GM18870 (cell line): Measurements from ENCODE around the gene KLHDC9.

Experiments used
- ATAC-seq: cut with Tn5 transposase; IDR thresholded peaks from one replicate; pipeline ENCODE4 v1.9.1; 2021; ENCODE audit warnings: moderate library complexity; ENCODE audit not compliant: unreplicated experiment

The KLHDC9 gene

GRCh38 chr1:161076410-161076809 lies 21.8 kb upstream of the KLHDC9 start:
- no peak for ATAC-seq

GRCh38 chr1:161077426-161077825 lies 20.7 kb upstream of the KLHDC9 start:
- no peak for ATAC-seq

GRCh38 chr1:161079436-161080110 lies 18.6 kb upstream of the KLHDC9 start:
- no peak for ATAC-seq

- no peak for ATAC-seq
Measured at GRCh38 chr1:161080441-161081405, 17.4 kb upstream of the KLHDC9 start.

GRCh38 chr1:161081519-161081918 lies 16.6 kb upstream of the KLHDC9 start:
- no peak for ATAC-seq

GRCh38 chr1:161082483-161082882 lies 15.7 kb upstream of the KLHDC9 start:
- no peak for ATAC-seq

GRCh38 chr1:161082996-161083747 lies 15.0 kb upstream of the KLHDC9 start:
- no peak for ATAC-seq

- no peak for ATAC-seq
Measured at GRCh38 chr1:161083748-161084596, 14.2 kb upstream of the KLHDC9 start.

GRCh38 chr1:161084597-161084988 lies 13.6 kb upstream of the KLHDC9 start:
- ATAC-seq = no peak

GRCh38 chr1:161085165-161085564 lies 13.0 kb upstream of the KLHDC9 start:
- ATAC-seq = no peak

- ATAC-seq = no peak
Measured at GRCh38 chr1:161086457-161086856, 11.7 kb upstream of the KLHDC9 start.

GRCh38 chr1:161088587-161089110 lies 9.5 kb upstream of the KLHDC9 start:
- ATAC-seq = no peak

GRCh38 chr1:161089251-161089924 lies 8.8 kb upstream of the KLHDC9 start, which contains the start of gene NECTIN4:
NECTIN4 (minus strand) TSS chr1:161089558; CDS start chr1:161089296, 262 bp downstream.
- no peak for ATAC-seq

- no peak for ATAC-seq
Measured at GRCh38 chr1:161089938-161090337, 8.2 kb upstream of the KLHDC9 start.

- no peak for ATAC-seq
Measured at GRCh38 chr1:161090617-161091016, 7.5 kb upstream of the KLHDC9 start.

- ATAC-seq = no peak
Measured at GRCh38 chr1:161091093-161091492, 7.1 kb upstream of the KLHDC9 start.

GRCh38 chr1:161091796-161092507 lies 6.2 kb upstream of the KLHDC9 start:
- ATAC-seq = no peak

- ATAC-seq = no peak
Measured at GRCh38 chr1:161092621-161093028, 5.5 kb upstream of the KLHDC9 start.

GRCh38 chr1:161094481-161094880 lies 3.7 kb upstream of the KLHDC9 start:
- ATAC-seq = no peak
